IMR-90 (cell line): ENCODE results near the gene ANGPTL5. TPM values are rescaled to one million over a fixed set of nuclear protein-coding genes. Genes with fewer than 3 reads are reported as not detected.

Experiments
- ATAC-seq: fragments of 200-7000 bp; cut with Tn5 transposase; 2 replicates; pipeline ENCODE4 v1.9.1; 2020; ENCODE audit warnings: low read depth, mild to moderate bottlenecking, moderate library complexity
- BruUV-seq: library from RNA; stranded (reverse); fragments of 400-500 nt; replicated peaks from 2 replicates; lab custom pipeline; 2021; lab: Mats Ljungman, UMichigan
- CTCF ChIA-PET: fragments of 300-600 bp; formaldehyde crosslinking; extraction: SDS; loops from one replicate; lab custom pipeline; 2021; ENCODE audit warnings: antibody characterized with exemption; lab: Yijun Ruan, JAX
- POLR2A ChIA-PET: fragments of 300-600 bp; sonication (Branson Sonifier 250); formaldehyde crosslinking; loops from one replicate; lab custom pipeline; 2022; ENCODE audit warnings: antibody characterized with exemption; ENCODE audit not compliant: unreplicated experiment; lab: Charles Lee
- DNase-seq: peaks from one replicate; pipeline ENCODE4 v3.0.0; 2013
- H2AFZ ChIP-seq: replicated peaks from 2 replicates; pipeline ENCODE3; 2013; ENCODE audit warnings: low read length, mild to moderate bottlenecking; ENCODE audit not compliant: poor library complexity
- H2AK5ac ChIP-seq: 2 replicates; pipeline ENCODE4 v1.6.1; 2013; ENCODE audit warnings: low read depth, low read length, inconsistent platforms
- H2AK9ac ChIP-seq: replicated peaks from 2 replicates; pipeline ENCODE3; 2013; ENCODE audit warnings: mild to moderate bottlenecking, low read depth, low read length, moderate library complexity; ENCODE audit not compliant: poor library complexity
- H2BK120ac ChIP-seq: 2 replicates; pipeline ENCODE4 v1.6.1; 2013; ENCODE audit warnings: low read depth, low read length, inconsistent platforms
- H2BK15ac ChIP-seq: 3 replicates; pipeline ENCODE4 v1.6.1; 2013; ENCODE audit warnings: low read depth, low read length, inconsistent platforms
- H2BK20ac ChIP-seq: 2 replicates; pipeline ENCODE4 v1.6.1; 2013; ENCODE audit warnings: low read depth, mild to moderate bottlenecking, inconsistent platforms, low read length, moderate library complexity
- H2BK5ac ChIP-seq: 2 replicates; pipeline ENCODE4 v1.6.1; 2013; ENCODE audit warnings: mild to moderate bottlenecking, low read depth, low read length, inconsistent platforms; ENCODE audit not compliant: poor library complexity, severe bottlenecking
- H3K14ac ChIP-seq: replicated peaks from 2 replicates; pipeline ENCODE4 v1.6.1; 2013; ENCODE audit warnings: low read depth, low read length, inconsistent platforms
- H3K18ac ChIP-seq: 2 replicates; pipeline ENCODE4 v1.6.1; 2013; ENCODE audit warnings: low read depth, low read length, control low read depth
- H3K23ac ChIP-seq: 2 replicates; pipeline ENCODE4 v1.6.1; 2013; ENCODE audit warnings: low read depth, low read length, inconsistent platforms
- H3K27ac ChIP-seq: 2 replicates; pipeline ENCODE4 v1.5.1; 2013; ENCODE audit warnings: mild to moderate bottlenecking, control low read depth, low read length; ENCODE audit not compliant: insufficient read depth
- H3K27me3 ChIP-seq: 2 replicates; pipeline ENCODE4 v1.6.1; 2013; ENCODE audit warnings: low read length; ENCODE audit not compliant: control insufficient read depth, insufficient read depth
- H3K36me3 ChIP-seq: 2 replicates; pipeline ENCODE4 v1.6.1; 2013; ENCODE audit warnings: low read length, mixed read lengths; ENCODE audit not compliant: control insufficient read depth, insufficient read depth
- H3K4ac ChIP-seq: 2 replicates; pipeline ENCODE4 v1.6.1; 2013; ENCODE audit warnings: low read depth, low read length, inconsistent platforms
- H3K4me1 ChIP-seq: 2 replicates; pipeline ENCODE4 v1.6.1; 2013; ENCODE audit warnings: low read length, mixed read lengths; ENCODE audit not compliant: control insufficient read depth, insufficient read depth
- H3K4me2 ChIP-seq: 2 replicates; pipeline ENCODE4 v1.6.1; 2013; ENCODE audit warnings: low read depth, mild to moderate bottlenecking, control low read depth, low read length, moderate library complexity
- H3K4me3 ChIP-seq: 2 replicates; pipeline ENCODE4 v1.5.1; 2013; ENCODE audit warnings: low read depth, mild to moderate bottlenecking, control low read depth, low read length, moderate library complexity; ENCODE audit not compliant: insufficient read depth
- H3K56ac ChIP-seq: 2 replicates; pipeline ENCODE4 v1.6.1; 2013; ENCODE audit warnings: low read length, inconsistent platforms; ENCODE audit not compliant: insufficient read depth; ENCODE audit errors: extremely low read depth
- H3K79me1 ChIP-seq, 2 experiments: 2 replicates each; pipeline ENCODE4 v1.6.1; 2013; ENCODE audit warnings: low read length in 2 of 2, inconsistent platforms in 1 of 2, low read depth in 1 of 2
- H3K9ac ChIP-seq: 2 replicates; pipeline ENCODE4 v1.6.1; 2013; ENCODE audit warnings: low read depth, low read length, control low read depth
- H3K9me1 ChIP-seq: 2 replicates; pipeline ENCODE4 v1.6.1; 2013; ENCODE audit warnings: low read length, inconsistent platforms; ENCODE audit not compliant: insufficient read depth
- H3K9me3 ChIP-seq: 2 replicates; pipeline ENCODE4 v1.6.1; 2013; ENCODE audit warnings: low read length; ENCODE audit not compliant: control insufficient read depth, insufficient read depth
- H4K20me1 ChIP-seq: 2 replicates; pipeline ENCODE4 v1.6.1; 2013; ENCODE audit warnings: low read length, inconsistent platforms; ENCODE audit not compliant: insufficient read depth
- H4K5ac ChIP-seq: 2 replicates; pipeline ENCODE4 v1.6.1; 2013; ENCODE audit warnings: mild to moderate bottlenecking, low read depth, low read length, control low read depth
- H4K8ac ChIP-seq, 2 experiments: 2 replicates each; pipeline ENCODE4 v1.6.1; 2013; ENCODE audit warnings: low read depth in 2 of 2, low read length in 2 of 2, control low read depth in 1 of 2, inconsistent platforms in 1 of 2
- H4K91ac ChIP-seq: 2 replicates; pipeline ENCODE4 v1.6.1; 2013; ENCODE audit warnings: low read depth, low read length, inconsistent platforms; ENCODE audit not compliant: insufficient read depth
- CEBPB ChIP-seq: IDR thresholded peaks from 2 replicates; pipeline ENCODE4 v1.6.1; 2012; ENCODE audit warnings: low read depth, low read length, improper control_type of control experiment
- NFE2L2 ChIP-seq: fragments of 150-350 bp; IDR thresholded peaks from 2 replicates; pipeline ENCODE4 v1.6.1; 2016; ENCODE audit warnings: low read depth, mild to moderate bottlenecking, low read length
- RCOR1 ChIP-seq: IDR thresholded peaks from 2 replicates; pipeline ENCODE4 v1.6.1; 2012; ENCODE audit warnings: mild to moderate bottlenecking, low read length, improper control_type of control experiment; ENCODE audit not compliant: insufficient replicate concordance
- WGBS, 2 experiments: methylation state at CpG; one replicate each; pipeline versions ENCODE4 v1.1.5 to v1.1.7; 2013; ENCODE audit warnings: missing lambda C conversion rate in 2 of 2; ENCODE audit not compliant: insufficient read length in 1 of 2; ENCODE audit errors: extremely low coverage in 2 of 2; 5-methylcytosine and 5-hydroxymethylcytosine counted together
- dilution Hi-C: fragments of 300-500 bp; cut with HindIII; formaldehyde crosslinking; loops from one replicate; pipeline ENCODE4 v1.14.3; 2018; ENCODE audit warnings: low sequenced_read_pairs; ENCODE audit not compliant: unreplicated experiment
- in situ Hi-C: fragments of 300-500 bp; cut with MboI; formaldehyde crosslinking; loops from 3 replicates; pipeline ENCODE4 v1.14.3; 2019; ENCODE audit warnings: low sequenced_read_pairs, inconsistent platforms, mixed read lengths
- intact Hi-C: fragments of 100-400 bp; cut with micrococcal nuclease; formaldehyde crosslinking; loops from 2 replicates; pipeline ENCODE4 v1.10.0; 2022
- polyA plus RNA-seq, 3 experiments: library from polyadenylated mRNA; depleted of rRNA; stranded (reverse); fragments of >200 nt; gene quantifications; 2 replicates each; pipeline ENCODE4 v1.2.3, GENCODE V29; 2012; ENCODE audit warnings: low replicate concordance in 1 of 3
- total RNA-seq: library from RNA; depleted of rRNA; stranded (reverse); fragments of >200 nt; gene quantifications from 2 replicates; pipeline ENCODE4 v1.2.3, GENCODE V29; 2012

The ANGPTL5 gene
- total and polyA plus RNA-seq, 2 of the 4 experiments (the other 2 are of a cell fraction): not detected

DNA sequence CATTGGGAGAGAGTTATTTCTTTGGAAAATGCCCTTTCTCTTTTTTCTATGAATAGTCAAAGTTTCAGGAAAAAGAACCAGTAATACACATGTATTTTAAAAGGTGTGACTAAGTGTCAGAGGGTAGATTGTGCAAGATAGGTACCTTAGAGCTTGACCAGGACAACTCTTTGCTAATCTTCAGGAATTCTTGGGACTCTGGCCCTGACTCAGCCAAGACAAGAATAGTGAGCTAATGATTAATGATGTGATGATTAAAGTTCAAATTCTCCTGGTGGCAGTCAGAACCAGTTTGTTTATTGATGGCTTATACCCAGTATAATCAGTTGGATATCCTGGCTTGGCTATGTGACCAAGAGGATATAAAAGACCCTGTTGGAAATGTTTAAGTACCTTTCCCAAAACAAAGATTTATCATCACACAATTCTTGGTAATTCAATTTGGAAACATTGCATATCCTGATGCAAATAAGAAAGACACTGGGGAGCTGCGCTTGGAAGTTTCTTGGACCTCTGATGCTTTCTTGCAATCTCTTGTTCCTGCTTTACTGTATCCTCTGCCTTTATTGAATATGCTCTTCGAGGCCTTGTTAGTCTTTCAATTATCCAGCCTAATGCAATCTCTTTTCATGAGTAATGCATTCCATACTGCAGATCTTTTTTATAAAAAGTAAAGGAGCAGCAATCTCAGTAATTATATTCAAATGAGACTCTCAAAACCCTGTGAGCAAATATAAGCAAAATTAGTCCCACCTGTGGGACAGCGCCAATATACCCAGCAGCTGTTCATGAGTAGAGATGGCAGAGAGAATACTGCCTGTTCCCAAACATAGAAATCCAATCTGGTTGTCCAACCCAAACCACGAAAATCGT lies 49.5 kb downstream of the ANGPTL5 start:
- peak overlapping the region; percentile 87 for H3K23ac ChIP-seq
- H3K9ac ChIP-seq: no peak overlapping the region
- ATAC-seq (peak; percentile 30), DNase-seq (peak; percentile 69)
- H3K27me3 ChIP-seq: no peaks in the 10 kb centered on the region
- H3K4me3 ChIP-seq: no peak overlapping the region
- intact Hi-C loops: loop anchor here (10.0 kb wide), 2 partner anchors 358 to 418 kb away; no protein-coding TSS in a partner anchor
- peak overlapping the region; percentile 93 for H3K14ac ChIP-seq
- in situ Hi-C loops: loop anchor here (5.0 to 25.0 kb wide), 2 partner anchors 135 to 370 kb away; no protein-coding TSS in a partner anchor
- H2AK5ac ChIP-seq: peak overlapping the region; percentile 23
- H2BK5ac ChIP-seq: peak overlapping the region; percentile 84
- H3K79me1 ChIP-seq: no peaks in the 10 kb centered on the region
- peak overlapping the region; percentile 71 to 75 for H4K8ac ChIP-seq
- peak overlapping the region; percentile 97 for H2BK20ac ChIP-seq
- H3K27ac ChIP-seq: peak overlapping the region; percentile 30; the same call in 1 of the 2 replicates
- no CpG with 5 or more reads among the region's 5 CpGs for WGBS, 2 experiments
- no peaks in the 10 kb centered on the region for H4K20me1 ChIP-seq
- ChIA-PET POLR2A (no interaction called here), CTCF (interaction anchor here (0.6 to 1.3 kb wide), 3 partner anchors 13 to 1168 kb away, joined by 3 to 6 read pairs (median 4); no protein-coding TSS in a partner anchor)
- TF ChIP-seq NFE2L2 (no peak), CEBPB (peak; percentile 95), RCOR1 (no peak)
- peaks cover 3% of the 10 kb centered on the region; the same call in 1 of the 2 replicates for H3K9me3 ChIP-seq
- BruUV-seq: no TSS peak
- H4K5ac ChIP-seq: peak overlapping the region; percentile 70; the same call in 1 of the 2 replicates
- peak overlapping the region; percentile 95 for H2BK120ac ChIP-seq
- H3K9me1 ChIP-seq: peaks cover 5% of the 10 kb centered on the region
- H2AFZ ChIP-seq: no peak overlapping the region
- H3K56ac ChIP-seq: peak overlapping the region; percentile 23
- peak overlapping the region; percentile 59; the same call in 1 of the 2 replicates for H3K4me2 ChIP-seq
- peak overlapping the region; percentile 74; the same call in 1 of the 2 replicates for H3K18ac ChIP-seq
- H2BK15ac ChIP-seq: peak overlapping the region; percentile 85; the same call in 2 of the 3 replicates
- dilution Hi-C loops: no loop called here
- peaks cover 15% of the 10 kb centered on the region; the same call in 1 of the 2 replicates for H3K4me1 ChIP-seq
- H3K36me3 ChIP-seq: no peaks in the 10 kb centered on the region
- peak overlapping the region; percentile 80 for H4K91ac ChIP-seq
- no peak overlapping the region for H2AK9ac ChIP-seq
- peak overlapping the region; percentile 85 for H3K4ac ChIP-seq
